Measurements from ENCODE around the gene UNC13C. TPM values are rescaled to one million over a fixed set of nuclear protein-coding genes. Genes with fewer than 3 reads are reported as not detected.

Gene UNC13C
- total RNA-seq, 4 donors from 2014 or later: under 0.01 to 0.79 (median 0.09) TPM; not detected in 1

DNA sequence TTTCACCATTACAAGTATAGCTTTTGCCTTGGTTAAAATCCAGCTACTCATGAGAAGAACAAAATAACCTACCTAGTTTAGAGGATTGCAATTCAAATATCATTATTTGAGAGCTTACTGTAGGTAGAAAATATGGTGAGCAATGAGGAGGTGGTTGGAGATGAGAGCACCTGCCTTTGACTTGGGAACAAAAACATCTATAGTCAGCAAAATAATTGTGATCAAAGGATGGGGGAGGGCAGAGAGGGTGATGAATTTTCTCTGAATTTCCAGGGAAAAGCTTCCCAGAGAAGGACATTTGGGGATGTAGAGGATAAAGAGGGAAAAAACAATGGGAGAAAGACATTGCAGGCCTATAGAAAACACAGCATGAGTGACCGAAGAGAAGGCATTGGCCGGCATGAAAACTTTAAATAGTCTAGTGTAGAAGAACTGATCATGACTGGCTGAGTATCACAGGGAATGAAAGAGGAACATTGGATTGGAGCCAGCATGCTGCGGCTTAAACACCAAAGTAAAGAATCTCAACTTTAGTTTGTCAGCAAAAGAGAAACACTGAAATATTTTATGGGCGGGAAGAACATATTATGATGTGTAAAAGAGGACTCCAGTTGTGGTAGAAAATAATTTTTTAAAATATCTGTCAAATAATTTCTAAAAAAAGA lies 581.3 kb downstream of the UNC13C start:
- no peak for ATAC-seq (ENCODE audit: low FRiP score)
- TF ChIP-seq, protein P1, sequence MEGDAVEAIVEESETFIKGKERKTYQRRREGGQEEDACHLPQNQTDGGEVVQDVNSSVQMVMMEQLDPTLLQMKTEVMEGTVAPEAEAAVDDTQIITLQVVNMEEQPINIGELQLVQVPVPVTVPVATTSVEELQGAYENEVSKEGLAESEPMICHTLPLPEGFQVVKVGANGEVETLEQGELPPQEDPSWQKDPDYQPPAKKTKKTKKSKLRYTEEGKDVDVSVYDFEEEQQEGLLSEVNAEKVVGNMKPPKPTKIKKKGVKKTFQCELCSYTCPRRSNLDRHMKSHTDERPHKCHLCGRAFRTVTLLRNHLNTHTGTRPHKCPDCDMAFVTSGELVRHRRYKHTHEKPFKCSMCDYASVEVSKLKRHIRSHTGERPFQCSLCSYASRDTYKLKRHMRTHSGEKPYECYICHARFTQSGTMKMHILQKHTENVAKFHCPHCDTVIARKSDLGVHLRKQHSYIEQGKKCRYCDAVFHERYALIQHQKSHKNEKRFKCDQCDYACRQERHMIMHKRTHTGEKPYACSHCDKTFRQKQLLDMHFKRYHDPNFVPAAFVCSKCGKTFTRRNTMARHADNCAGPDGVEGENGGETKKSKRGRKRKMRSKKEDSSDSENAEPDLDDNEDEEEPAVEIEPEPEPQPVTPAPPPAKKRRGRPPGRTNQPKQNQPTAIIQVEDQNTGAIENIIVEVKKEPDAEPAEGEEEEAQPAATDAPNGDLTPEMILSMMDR (IDR thresholded peaks at IDR 0.05): no peak
- DNase-seq (ENCODE audit: low spot score): no peak

DNA sequence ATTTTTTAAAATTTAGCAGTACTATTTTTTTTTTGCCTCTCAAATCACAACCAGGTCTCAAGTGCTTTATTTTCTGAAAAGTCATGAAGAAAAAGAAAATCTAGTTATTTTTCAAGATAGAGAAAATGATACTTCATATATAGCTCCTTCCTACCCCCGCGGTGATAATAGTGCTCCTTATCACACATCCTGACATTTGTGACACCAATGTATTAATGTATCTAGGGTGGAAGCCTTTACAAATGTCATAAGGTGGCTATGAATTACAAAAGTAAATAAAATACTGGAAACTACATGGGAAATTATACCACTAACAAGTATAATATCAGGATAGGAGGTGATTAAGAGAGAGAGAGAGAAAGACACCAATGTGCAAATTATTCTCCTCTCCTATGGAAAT lies 582.2 kb downstream of the UNC13C start:
- TF ChIP-seq, protein P1 (IDR thresholded peaks at IDR 0.05): no peak
- ATAC-seq (ENCODE audit: low FRiP score) (no peak), DNase-seq (ENCODE audit: low spot score) (no peak)

- no peak for DNase-seq (ENCODE audit: low spot score)
- TF ChIP-seq, protein P1 (IDR thresholded peaks at IDR 0.05): no peak
- ATAC-seq (ENCODE audit: low FRiP score): no peak
These were observed 585.9 kb downstream of the UNC13C start for GRCh38 chr15:54564166-54564565.

GRCh38 chr15:54566654-54567053 lies 588.4 kb downstream of the UNC13C start:
- TF ChIP-seq, protein P1 (IDR thresholded peaks at IDR 0.05): no peak
- DNase-seq (ENCODE audit: low spot score): no peak
- ATAC-seq (ENCODE audit: low FRiP score): no peak

GRCh38 chr15:54567408-54568035 lies 589.3 kb downstream of the UNC13C start:
- TF ChIP-seq, protein P1 (IDR thresholded peaks at IDR 0.05): no peak
- ATAC-seq (ENCODE audit: low FRiP score) (no peak), DNase-seq (ENCODE audit: low spot score) (no peak)

GRCh38 chr15:54568381-54568780 lies 590.1 kb downstream of the UNC13C start:
- TF ChIP-seq, protein P1 (IDR thresholded peaks at IDR 0.05): no peak
- no peak for DNase-seq (ENCODE audit: low spot score)
- ATAC-seq (ENCODE audit: low FRiP score): no peak

GRCh38 chr15:54571576-54571975 lies 593.3 kb downstream of the UNC13C start:
- TF ChIP-seq, protein P1 (IDR thresholded peaks at IDR 0.05): no peak
- ATAC-seq (ENCODE audit: low FRiP score) (no peak), DNase-seq (ENCODE audit: low spot score) (no peak)

Measured in omental fat pad (tissue), 4 donors.